A673 (cell line): ENCODE results near the gene TRIM27. TPM values are rescaled to one million over a fixed set of nuclear protein-coding genes. Genes with fewer than 3 reads are reported as not detected.
"Not testable (repeated sequence)": the region's sequence is repeated elsewhere in the genome, so short reads cannot be mapped to it uniquely, and the experiment has no call there.

Experiments
- BruUV-seq: library from RNA; stranded (reverse); fragments of 400-500 nt; replicated peaks from 2 replicates; lab custom pipeline; 2021; lab: Mats Ljungman, UMichigan
- CTCF ChIA-PET: fragments of 300-600 bp; sonication (Branson Sonifier 250); formaldehyde crosslinking; loops from one replicate; lab custom pipeline; 2022; ENCODE audit warnings: antibody characterized with exemption; lab: Charles Lee
- POLR2A ChIA-PET: fragments of 300-600 bp; sonication (Branson Sonifier 250); formaldehyde crosslinking; loops from one replicate; lab custom pipeline; 2022; ENCODE audit warnings: antibody characterized with exemption; ENCODE audit not compliant: low non-redundant PET; lab: Charles Lee
- DNase-seq: peaks from one replicate; pipeline ENCODE4 v3.0.0-alpha.2; 2015; ENCODE audit warnings: low spot score
- H3K27ac ChIP-seq: fragments of 200-600 bp; sonication (generic); 2 replicates; pipeline ENCODE4 v1.5.1; 2016; ENCODE audit warnings: mixed run types, low read depth, mild to moderate bottlenecking, mixed read lengths, antibody characterized with exemption, low read length; ENCODE audit not compliant: poor library complexity, severe bottlenecking
- H3K27me3 ChIP-seq: fragments of 200-600 bp; sonication (generic); replicated peaks from 2 replicates; pipeline ENCODE4 v1.6.1; 2017; ENCODE audit warnings: mixed run types, low read depth, mild to moderate bottlenecking, mixed read lengths, antibody characterized with exemption, low read length; ENCODE audit not compliant: insufficient read depth, poor library complexity
- H3K36me3 ChIP-seq: fragments of 200-600 bp; sonication (generic); 2 replicates; pipeline ENCODE4 v1.6.1; 2016; ENCODE audit warnings: mixed run types, mild to moderate bottlenecking, mixed read lengths, antibody characterized with exemption, low read length; ENCODE audit not compliant: insufficient read depth, poor library complexity, severe bottlenecking
- H3K4me1 ChIP-seq: fragments of 200-600 bp; sonication (generic); 2 replicates; pipeline ENCODE4 v1.6.1; 2017; ENCODE audit warnings: mixed run types, mild to moderate bottlenecking, mixed read lengths, antibody characterized with exemption, low read length; ENCODE audit not compliant: insufficient read depth, poor library complexity, severe bottlenecking
- H3K4me3 ChIP-seq: fragments of 200-600 bp; sonication (generic); 2 replicates; pipeline ENCODE4 v1.5.1; 2016; ENCODE audit warnings: low read depth, mixed run types, mild to moderate bottlenecking, mixed read lengths, low read length; ENCODE audit not compliant: poor library complexity, severe bottlenecking
- H3K9me3 ChIP-seq: fragments of 200-600 bp; sonication (generic); 2 replicates; pipeline ENCODE4 v1.6.1; 2016; ENCODE audit warnings: mixed run types, low read depth, mild to moderate bottlenecking, mixed read lengths, antibody characterized with exemption, low read length; ENCODE audit not compliant: poor library complexity, severe bottlenecking
- CTCF ChIP-seq: fragments of 300-800, 200-600 bp; sonication (generic); conservative IDR thresholded peaks from 2 replicates; pipeline ENCODE4 v1.5.1; 2017; ENCODE audit warnings: low read depth, mild to moderate bottlenecking, antibody characterized with exemption, low read length, moderate library complexity, mixed read lengths
- EZH2 ChIP-seq: fragments of 200-600 bp; sonication (generic); IDR thresholded peaks from 2 replicates; pipeline ENCODE4 v1.6.1; 2017; ENCODE audit warnings: borderline replicate concordance, low read depth, mild to moderate bottlenecking, mixed read lengths, antibody characterized with exemption, low read length; ENCODE audit not compliant: poor library complexity, severe bottlenecking
- intact Hi-C: fragments of 100-400 bp; cut with micrococcal nuclease; formaldehyde crosslinking; loops from one replicate; pipeline ENCODE4 v1.10.0; 2022; ENCODE audit not compliant: unreplicated experiment
- total RNA-seq: library from RNA; stranded (reverse); gene quantifications from 2 replicates; pipeline ENCODE4 v1.2.3, GENCODE V29; 2021

Gene TRIM27
- total RNA-seq, 1 experiment from 2014 or later: 81.1 TPM

- POLR2A ChIA-PET: no interaction called here
- no TSS peak for BruUV-seq
These were observed 32.5 kb upstream of the TRIM27 start for GRCh38 chr6:28956331-28956730.

GRCh38 chr6:28953585-28954258 lies 29.9 kb upstream of the TRIM27 start:
- ChIA-PET POLR2A (no interaction called here), CTCF (no interaction called here)
- Histone ChIP-seq H3K27ac (peak overlapping the region; percentile 0), H3K4me1 (no peaks in the 10 kb centered on the region), H3K27me3 (no peaks in the 10 kb centered on the region), H3K36me3 (no peaks in the 10 kb centered on the region), H3K9me3 (no peaks in the 10 kb centered on the region), H3K4me3 (peak overlapping the region; percentile 57)
- TF ChIP-seq CTCF (no peak), EZH2 (no peak)
- DNase-seq: peak; percentile 62
- no TSS peak for BruUV-seq
- intact Hi-C loops: loop anchor here (1.0 kb wide), 1 partner anchor 29 kb away; no protein-coding TSS in a partner anchor

More at GRCh38 chr6:28956331-28956730, 32.5 kb upstream of the TRIM27 start:
- Histone ChIP-seq H3K4me1 (no peaks in the 10 kb centered on the region), H3K27ac (no peak overlapping the region), H3K9me3 (no peaks in the 10 kb centered on the region), H3K4me3 (no peak overlapping the region), H3K27me3 (no peaks in the 10 kb centered on the region), H3K36me3 (no peaks in the 10 kb centered on the region)
- no peak for DNase-seq
- TF ChIP-seq CTCF (no peak), EZH2 (no peak)
- CTCF ChIA-PET: no interaction called here
- intact Hi-C loops: no loop called here

- ChIA-PET POLR2A (no interaction called here), CTCF (no interaction called here)
- no TSS peak for BruUV-seq
- Histone ChIP-seq H3K4me1 (no peaks in the 10 kb centered on the region), H3K27me3 (no peaks in the 10 kb centered on the region), H3K27ac (peak overlapping the region; percentile 0), H3K9me3 (no peaks in the 10 kb centered on the region), H3K36me3 (no peaks in the 10 kb centered on the region), H3K4me3 (peak overlapping the region; percentile 57)
- intact Hi-C loops: loop anchor here (1.0 kb wide), 1 partner anchor 29 kb away; no protein-coding TSS in a partner anchor
- TF ChIP-seq EZH2 (no peak), CTCF (no peak)
- peak; percentile 87 for DNase-seq
These were observed 29.3 kb upstream of the TRIM27 start for GRCh38 chr6:28953039-28953584.

- H3K27me3 ChIP-seq, H3K27ac ChIP-seq, DNase-seq, H3K4me1 ChIP-seq, H3K36me3 ChIP-seq, POLR2A ChIA-PET, CTCF ChIA-PET, BruUV-seq, H3K4me3 ChIP-seq, H3K9me3 ChIP-seq: not testable (repeated sequence)
- intact Hi-C loops: loop anchor here (10.0 kb wide), 1 partner anchor 205 kb away; no protein-coding TSS in a partner anchor
These were observed 25.9 kb upstream of the TRIM27 start for GRCh38 chr6:28949656-28950195.
